GM12891 (cell line): ENCODE results near the gene ASZ1.

Source experiments
- POLR2A ChIP-seq: IDR thresholded peaks from 2 replicates; pipeline ENCODE4 v1.6.1; 2011; ENCODE audit warnings: low read depth, low read length, control low read depth
- POLR2AphosphoS5 ChIP-seq: IDR thresholded peaks from 2 replicates; pipeline ENCODE4 v1.6.1; 2011; ENCODE audit warnings: low read depth, low read length, control low read depth
- SPI1 ChIP-seq: IDR thresholded peaks from 2 replicates; pipeline ENCODE4 v1.6.1; 2011; ENCODE audit warnings: low read depth, low read length, control low read depth
- TAF1 ChIP-seq: IDR thresholded peaks from 2 replicates; pipeline ENCODE4 v1.6.1; 2011; ENCODE audit warnings: low read depth, low read length, control low read depth

DNA sequence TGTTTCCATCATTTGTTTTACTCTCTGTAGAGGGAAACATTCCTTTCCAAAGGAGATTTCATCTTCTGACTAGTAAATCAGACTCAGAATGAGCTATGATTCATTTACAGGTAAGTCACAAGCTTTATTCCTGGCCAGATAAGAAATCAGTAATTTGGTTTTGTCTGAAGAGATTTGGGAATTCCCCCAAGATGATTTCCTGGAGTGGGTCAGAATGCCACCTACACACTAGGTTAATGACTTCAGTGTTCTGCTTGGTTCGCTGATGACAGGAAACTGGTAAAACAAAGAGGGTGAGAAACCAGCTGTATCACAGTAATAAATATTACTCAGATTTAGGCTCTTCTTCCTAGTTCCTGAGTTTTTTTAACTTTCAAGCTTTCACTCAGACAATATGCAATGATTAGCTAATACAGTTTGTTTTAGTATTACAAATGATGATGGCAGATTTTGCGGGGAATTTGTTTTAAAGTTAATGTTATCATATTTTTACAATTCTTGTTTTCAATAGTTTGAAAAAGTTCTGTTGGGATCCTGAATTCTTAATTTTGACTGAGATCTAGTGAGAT lies 8.3 kb upstream of the ASZ1 start:
- TF ChIP-seq SPI1, result no peak
- no peak for TF ChIP-seq POLR2A
- TF ChIP-seq POLR2AphosphoS5, result no peak
- no peak for TF ChIP-seq TAF1
